GM12878 (cell line): Measurements from ENCODE around the gene ACSL3. TPM values are rescaled to one million over a fixed set of nuclear protein-coding genes. Genes with fewer than 3 reads are reported as not detected.

Experiments
- ATAC-seq: fragments of 200-7000 bp; cut with Tn5 transposase; 3 replicates; pipeline ENCODE4 v1.9.1; 2020; ENCODE audit warnings: mild to moderate bottlenecking, moderate library complexity
- BruUV-seq: library from RNA; stranded (reverse); fragments of 400-500 nt; replicated peaks from 2 replicates; lab custom pipeline; 2021; lab: Mats Ljungman, UMichigan
- CTCF ChIA-PET: fragments of 300-600 bp; sonication (Branson Sonifier 250); formaldehyde crosslinking; extraction: SDS; loops from one replicate; lab custom pipeline; 2021; ENCODE audit warnings: inconsistent platforms; lab: Yijun Ruan, JAX
- POLR2A ChIA-PET: fragments of 350-600 bp; formaldehyde crosslinking; extraction: SDS; loops from one replicate; lab custom pipeline; 2021; ENCODE audit warnings: inconsistent platforms; lab: Charles Lee
- RAD21 ChIA-PET: fragments of 300-600 bp; sonication (Branson Sonifier 250); formaldehyde crosslinking; loops from one replicate; lab custom pipeline; 2023; ENCODE audit warnings: antibody characterized with exemption; ENCODE audit not compliant: unreplicated experiment; lab: Charles Lee
- SMC1A ChIA-PET: fragments of 300-600 bp; sonication (Branson Sonifier 250); formaldehyde crosslinking; loops from one replicate; lab custom pipeline; 2023; ENCODE audit not compliant: unreplicated experiment, uncharacterized antibody; lab: Charles Lee
- DNase-seq: peaks from one replicate; pipeline ENCODE4 v3.0.0-alpha.2; 2011; ENCODE audit warnings: low read depth, low spot score
- FAIRE-seq: peaks from 3 replicates; lab custom pipeline; 2011; peaks lifted over from hg19 to GRCh38; lab: Jason Lieb, UNC
- H2AFZ ChIP-seq: 2 replicates; pipeline ENCODE4 v1.6.0; 2011; ENCODE audit warnings: low read depth, low read length, control low read depth; ENCODE audit not compliant: control insufficient read depth
- H3K27ac ChIP-seq: 2 replicates; pipeline ENCODE4 v1.5.1; 2011; ENCODE audit warnings: control low read depth; ENCODE audit not compliant: control insufficient read depth, insufficient read depth
- H3K27me3 ChIP-seq, 2 experiments: replicated peaks in 1 of 2; 2 replicates each; pipeline versions ENCODE4 v1.6.0 to v1.6.1; 2011; ENCODE audit warnings: low read length in 1 of 2; ENCODE audit not compliant: control insufficient read depth in 2 of 2, insufficient read depth in 2 of 2
- H3K36me3 ChIP-seq, 2 experiments: 2 replicates each; pipeline ENCODE4 v1.5.1; 2011; ENCODE audit warnings: low read length in 1 of 2; ENCODE audit not compliant: control insufficient read depth in 2 of 2, insufficient read depth in 2 of 2
- H3K4me1 ChIP-seq: 2 replicates; pipeline ENCODE4 v1.6.1; 2011; ENCODE audit warnings: mild to moderate bottlenecking, low read length, moderate library complexity, mixed read lengths; ENCODE audit not compliant: control insufficient read depth, insufficient read depth
- H3K4me2 ChIP-seq: 2 replicates; pipeline ENCODE4 v1.6.0; 2011; ENCODE audit warnings: control low read depth; ENCODE audit not compliant: control insufficient read depth, insufficient read depth
- H3K4me3 ChIP-seq: fragments of 200-600 bp; sonication (generic); 2 replicates; pipeline ENCODE4 v1.5.1; 2016
- H3K79me2 ChIP-seq: 2 replicates; pipeline ENCODE4 v1.6.0; 2011; ENCODE audit warnings: low read length; ENCODE audit not compliant: control insufficient read depth, insufficient read depth
- H3K9ac ChIP-seq: 2 replicates; pipeline ENCODE4 v1.8.0; 2011; ENCODE audit warnings: low read length, control low read depth, mixed read lengths; ENCODE audit not compliant: control insufficient read depth, insufficient read depth
- H3K9me3 ChIP-seq: replicated peaks from 3 replicates; pipeline ENCODE4 v1.5.1; 2011; ENCODE audit warnings: mild to moderate bottlenecking, low read length; ENCODE audit not compliant: control insufficient read depth, insufficient read depth
- H4K20me1 ChIP-seq: 2 replicates; pipeline ENCODE4 v1.6.0; 2011; ENCODE audit not compliant: control insufficient read depth, insufficient read depth
- ESRRA ChIP-seq: IDR thresholded peaks from 2 replicates; pipeline ENCODE4 v1.6.1; 2012; ENCODE audit warnings: mild to moderate bottlenecking, low read length, improper control_type of control experiment
- IKZF1 ChIP-seq: fragments of 450-650 bp; conservative IDR thresholded peaks from 2 replicates; pipeline ENCODE4 v1.6.1; 2017; ENCODE audit warnings: antibody characterized with exemption, mild to moderate bottlenecking
- NR2F1 ChIP-seq: fragments of 450-650 bp; conservative IDR thresholded peaks from 2 replicates; pipeline ENCODE4 v1.6.1; 2017; ENCODE audit warnings: mild to moderate bottlenecking
- RB1 ChIP-seq: fragments of 450-650 bp; formaldehyde crosslinking; IDR thresholded peaks from 2 replicates; pipeline ENCODE4 v1.6.1; 2017; ENCODE audit warnings: mild to moderate bottlenecking, borderline replicate concordance
- TCF3 ChIP-seq: IDR thresholded peaks from 2 replicates; pipeline ENCODE4 v1.6.1; 2012; ENCODE audit warnings: low read depth, mild to moderate bottlenecking, low read length, borderline replicate concordance; ENCODE audit not compliant: insufficient read depth
- WGBS: methylation state at CpG from one replicate; pipeline ENCODE4 v1.1.6; 2016; ENCODE audit warnings: low lambda C conversion rate; ENCODE audit not compliant: insufficient replicate concordance, insufficient coverage; ENCODE audit errors: missing lambda C conversion rate; 5-methylcytosine and 5-hydroxymethylcytosine counted together
- in situ Hi-C: fragments of 300-500 bp; cut with MboI; formaldehyde crosslinking; loops from 9 replicates; pipeline ENCODE4 v1.14.3; 2018; ENCODE audit warnings: mixed read lengths
- intact Hi-C: fragments of 100-400 bp; cut with micrococcal nuclease; formaldehyde crosslinking; loops from one replicate; pipeline ENCODE4 v1.14.2; 2022; ENCODE audit not compliant: unreplicated experiment
- polyA plus RNA-seq, 11 experiments: library from polyadenylated mRNA; depleted of rRNA in 4 of 11; unstranded in 6 of 11; stranded (reverse) in 5 of 11; fragments of >200 nt; fragmentation: Nextera tagmentation in 4 of 11; fragmentation: Illumina TruSeq in 1 of 11; extraction: Ambion mirVana in 4 of 11; extraction: Trizol in 1 of 11; gene quantifications; 1 replicate in 1 of 11; 2 replicates in 10 of 11; pipeline versions ENCODE4 v1.2.1 to v1.2.3, GENCODE V29; 2011 to 2016; ENCODE audit warnings: inconsistent platforms in 2 of 11, missing spikeins in 2 of 11, low read depth in 1 of 11
- total RNA-seq, 4 experiments: library from RNA; depleted of rRNA in 3 of 4; stranded (reverse); fragments of >200 nt in 3 of 4; fragmentation: Illumina TruSeq in 1 of 4; extraction: Trizol in 1 of 4; gene quantifications; 2 replicates each; pipeline versions ENCODE4 v1.2.1 to v1.2.3, GENCODE V29; 2013 to 2021
- TF ChIP-seq, protein P1 (sequence below): fragments of 450-650 bp; formaldehyde crosslinking; IDR thresholded peaks from 2 replicates; pipeline ENCODE4 v1.5.0; 2022; ENCODE audit warnings: mild to moderate bottlenecking, missing genetic modification characterization
- TF ChIP-seq, protein P2 (sequence below): fragments of 450-650 bp; formaldehyde crosslinking; IDR thresholded peaks from 2 replicates; pipeline ENCODE4 v1.4.0; 2020; ENCODE audit warnings: mild to moderate bottlenecking, moderate library complexity

The ACSL3 gene
- total and polyA plus RNA-seq, 10 of the 15 experiments (the other 5 are each of a cell fraction or from before 2014, with no cell fraction given): 15.6 to 83.9 (median 56.7) TPM

DNA sequence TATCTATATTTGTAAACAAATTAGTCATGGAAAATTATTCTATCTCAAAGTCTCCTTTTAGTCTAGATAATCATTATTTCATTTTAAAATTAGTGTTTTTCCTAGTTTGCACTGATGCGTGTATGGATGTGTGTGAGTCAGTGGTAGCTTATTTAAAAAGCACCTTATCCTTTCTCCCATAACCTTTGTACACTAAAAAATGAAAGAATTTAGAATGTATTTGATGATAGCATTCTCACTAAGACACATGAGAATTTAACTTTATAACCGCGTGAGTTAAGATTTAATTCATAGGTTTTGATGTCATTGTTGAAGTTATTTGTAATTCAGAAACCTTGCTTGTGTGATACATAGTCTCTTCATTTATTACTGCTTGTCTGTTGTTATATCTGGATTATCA, 81.7 kb downstream of the ACSL3 start:
- H3K9me3 ChIP-seq: peaks cover 4% of the 10 kb centered on the region
- no peaks in the 10 kb centered on the region for H3K27me3 ChIP-seq
- DNase-seq: no peak
- in situ Hi-C loops (no loop called here), intact Hi-C loops (no loop called here)
- no peak overlapping the region for H3K9ac ChIP-seq
- H3K36me3 ChIP-seq: peaks cover 0 to 10% of the 10 kb centered on the region in 2 experiments; a peak in 2 of 4 replicates
- peaks cover 7% of the 10 kb centered on the region; the same call in 1 of the 2 replicates for H3K4me1 ChIP-seq
- POLR2A ChIA-PET: no interaction called here
- TF ChIP-seq, protein P1, sequence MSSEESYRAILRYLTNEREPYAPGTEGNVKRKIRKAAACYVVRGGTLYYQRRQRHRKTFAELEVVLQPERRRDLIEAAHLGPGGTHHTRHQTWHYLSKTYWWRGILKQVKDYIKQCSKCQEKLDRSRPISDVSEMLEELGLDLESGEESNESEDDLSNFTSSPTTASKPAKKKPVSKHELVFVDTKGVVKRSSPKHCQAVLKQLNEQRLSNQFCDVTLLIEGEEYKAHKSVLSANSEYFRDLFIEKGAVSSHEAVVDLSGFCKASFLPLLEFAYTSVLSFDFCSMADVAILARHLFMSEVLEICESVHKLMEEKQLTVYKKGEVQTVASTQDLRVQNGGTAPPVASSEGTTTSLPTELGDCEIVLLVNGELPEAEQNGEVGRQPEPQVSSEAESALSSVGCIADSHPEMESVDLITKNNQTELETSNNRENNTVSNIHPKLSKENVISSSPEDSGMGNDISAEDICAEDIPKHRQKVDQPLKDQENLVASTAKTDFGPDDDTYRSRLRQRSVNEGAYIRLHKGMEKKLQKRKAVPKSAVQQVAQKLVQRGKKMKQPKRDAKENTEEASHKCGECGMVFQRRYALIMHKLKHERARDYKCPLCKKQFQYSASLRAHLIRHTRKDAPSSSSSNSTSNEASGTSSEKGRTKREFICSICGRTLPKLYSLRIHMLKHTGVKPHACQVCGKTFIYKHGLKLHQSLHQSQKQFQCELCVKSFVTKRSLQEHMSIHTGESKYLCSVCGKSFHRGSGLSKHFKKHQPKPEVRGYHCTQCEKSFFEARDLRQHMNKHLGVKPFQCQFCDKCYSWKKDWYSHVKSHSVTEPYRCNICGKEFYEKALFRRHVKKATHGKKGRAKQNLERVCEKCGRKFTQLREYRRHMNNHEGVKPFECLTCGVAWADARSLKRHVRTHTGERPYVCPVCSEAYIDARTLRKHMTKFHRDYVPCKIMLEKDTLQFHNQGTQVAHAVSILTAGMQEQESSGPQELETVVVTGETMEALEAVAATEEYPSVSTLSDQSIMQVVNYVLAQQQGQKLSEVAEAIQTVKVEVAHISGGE: no peak
- no peak for TF ChIP-seq ESRRA
- no peak for TF ChIP-seq TCF3
- TF ChIP-seq, protein P2, sequence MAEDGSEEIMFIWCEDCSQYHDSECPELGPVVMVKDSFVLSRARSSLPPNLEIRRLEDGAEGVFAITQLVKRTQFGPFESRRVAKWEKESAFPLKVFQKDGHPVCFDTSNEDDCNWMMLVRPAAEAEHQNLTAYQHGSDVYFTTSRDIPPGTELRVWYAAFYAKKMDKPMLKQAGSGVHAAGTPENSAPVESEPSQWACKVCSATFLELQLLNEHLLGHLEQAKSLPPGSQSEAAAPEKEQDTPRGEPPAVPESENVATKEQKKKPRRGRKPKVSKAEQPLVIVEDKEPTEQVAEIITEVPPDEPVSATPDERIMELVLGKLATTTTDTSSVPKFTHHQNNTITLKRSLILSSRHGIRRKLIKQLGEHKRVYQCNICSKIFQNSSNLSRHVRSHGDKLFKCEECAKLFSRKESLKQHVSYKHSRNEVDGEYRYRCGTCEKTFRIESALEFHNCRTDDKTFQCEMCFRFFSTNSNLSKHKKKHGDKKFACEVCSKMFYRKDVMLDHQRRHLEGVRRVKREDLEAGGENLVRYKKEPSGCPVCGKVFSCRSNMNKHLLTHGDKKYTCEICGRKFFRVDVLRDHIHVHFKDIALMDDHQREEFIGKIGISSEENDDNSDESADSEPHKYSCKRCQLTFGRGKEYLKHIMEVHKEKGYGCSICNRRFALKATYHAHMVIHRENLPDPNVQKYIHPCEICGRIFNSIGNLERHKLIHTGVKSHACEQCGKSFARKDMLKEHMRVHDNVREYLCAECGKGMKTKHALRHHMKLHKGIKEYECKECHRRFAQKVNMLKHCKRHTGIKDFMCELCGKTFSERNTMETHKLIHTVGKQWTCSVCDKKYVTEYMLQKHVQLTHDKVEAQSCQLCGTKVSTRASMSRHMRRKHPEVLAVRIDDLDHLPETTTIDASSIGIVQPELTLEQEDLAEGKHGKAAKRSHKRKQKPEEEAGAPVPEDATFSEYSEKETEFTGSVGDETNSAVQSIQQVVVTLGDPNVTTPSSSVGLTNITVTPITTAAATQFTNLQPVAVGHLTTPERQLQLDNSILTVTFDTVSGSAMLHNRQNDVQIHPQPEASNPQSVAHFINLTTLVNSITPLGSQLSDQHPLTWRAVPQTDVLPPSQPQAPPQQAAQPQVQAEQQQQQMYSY (CRISPR knock-in tag): no peak
- no peak for TF ChIP-seq NR2F1
- TF ChIP-seq IKZF1: no peak
- no peak for TF ChIP-seq RB1
- FAIRE-seq: no peak
- H3K79me2 ChIP-seq: no peaks in the 10 kb centered on the region
- SMC1A ChIA-PET: interaction anchor here (1.3 kb wide), 1 partner anchor 239 kb away, joined by 3 read pairs; no protein-coding TSS in a partner anchor
- H3K4me2 ChIP-seq: no peak overlapping the region
- no peak overlapping the region for H3K27ac ChIP-seq
- H4K20me1 ChIP-seq: no peaks in the 10 kb centered on the region
- BruUV-seq: no TSS peak
- no peak for ATAC-seq
- RAD21 ChIA-PET: interaction anchor here (1.2 kb wide), 1 partner anchor 30 kb away, joined by 3 read pairs; no protein-coding TSS in a partner anchor
- WGBS: 100% methylated on average over 3 of the region's 3 CpGs
- no peak overlapping the region for H3K4me3 ChIP-seq
- H2AFZ ChIP-seq: no peak overlapping the region
- CTCF ChIA-PET: interaction anchor here (0.8 to 1.2 kb wide), 2 partner anchors 41 to 180 kb away, joined by 3 read pairs; no protein-coding TSS in a partner anchor
